IPS-18c (cell line): Measurements from ENCODE around the gene TMEM131.
A peak's percentile ranks its signal among the peaks of the same experiment; 100 is the strongest.
"Not testable (repeated sequence)": the region's sequence is repeated elsewhere in the genome, so short reads cannot be mapped to it uniquely, and the experiment has no call there.

Experiments used
- H3K4me3 ChIP-seq: 2 replicates; pipeline ENCODE4 v1.7.0; 2013; ENCODE audit warnings: low read depth, mild to moderate bottlenecking, low read length, moderate library complexity; ENCODE audit not compliant: insufficient read depth
- H3K9me3 ChIP-seq: one replicate; pipeline ENCODE4 v1.6.1; 2013; ENCODE audit warnings: mild to moderate bottlenecking, low read length, moderate library complexity; ENCODE audit not compliant: control insufficient read depth, insufficient read depth

TMEM131 gene, protein sequence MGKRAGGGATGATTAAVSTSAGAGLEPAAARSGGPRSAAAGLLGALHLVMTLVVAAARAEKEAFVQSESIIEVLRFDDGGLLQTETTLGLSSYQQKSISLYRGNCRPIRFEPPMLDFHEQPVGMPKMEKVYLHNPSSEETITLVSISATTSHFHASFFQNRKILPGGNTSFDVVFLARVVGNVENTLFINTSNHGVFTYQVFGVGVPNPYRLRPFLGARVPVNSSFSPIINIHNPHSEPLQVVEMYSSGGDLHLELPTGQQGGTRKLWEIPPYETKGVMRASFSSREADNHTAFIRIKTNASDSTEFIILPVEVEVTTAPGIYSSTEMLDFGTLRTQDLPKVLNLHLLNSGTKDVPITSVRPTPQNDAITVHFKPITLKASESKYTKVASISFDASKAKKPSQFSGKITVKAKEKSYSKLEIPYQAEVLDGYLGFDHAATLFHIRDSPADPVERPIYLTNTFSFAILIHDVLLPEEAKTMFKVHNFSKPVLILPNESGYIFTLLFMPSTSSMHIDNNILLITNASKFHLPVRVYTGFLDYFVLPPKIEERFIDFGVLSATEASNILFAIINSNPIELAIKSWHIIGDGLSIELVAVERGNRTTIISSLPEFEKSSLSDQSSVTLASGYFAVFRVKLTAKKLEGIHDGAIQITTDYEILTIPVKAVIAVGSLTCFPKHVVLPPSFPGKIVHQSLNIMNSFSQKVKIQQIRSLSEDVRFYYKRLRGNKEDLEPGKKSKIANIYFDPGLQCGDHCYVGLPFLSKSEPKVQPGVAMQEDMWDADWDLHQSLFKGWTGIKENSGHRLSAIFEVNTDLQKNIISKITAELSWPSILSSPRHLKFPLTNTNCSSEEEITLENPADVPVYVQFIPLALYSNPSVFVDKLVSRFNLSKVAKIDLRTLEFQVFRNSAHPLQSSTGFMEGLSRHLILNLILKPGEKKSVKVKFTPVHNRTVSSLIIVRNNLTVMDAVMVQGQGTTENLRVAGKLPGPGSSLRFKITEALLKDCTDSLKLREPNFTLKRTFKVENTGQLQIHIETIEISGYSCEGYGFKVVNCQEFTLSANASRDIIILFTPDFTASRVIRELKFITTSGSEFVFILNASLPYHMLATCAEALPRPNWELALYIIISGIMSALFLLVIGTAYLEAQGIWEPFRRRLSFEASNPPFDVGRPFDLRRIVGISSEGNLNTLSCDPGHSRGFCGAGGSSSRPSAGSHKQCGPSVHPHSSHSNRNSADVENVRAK (N-terminal part only)

DNA sequence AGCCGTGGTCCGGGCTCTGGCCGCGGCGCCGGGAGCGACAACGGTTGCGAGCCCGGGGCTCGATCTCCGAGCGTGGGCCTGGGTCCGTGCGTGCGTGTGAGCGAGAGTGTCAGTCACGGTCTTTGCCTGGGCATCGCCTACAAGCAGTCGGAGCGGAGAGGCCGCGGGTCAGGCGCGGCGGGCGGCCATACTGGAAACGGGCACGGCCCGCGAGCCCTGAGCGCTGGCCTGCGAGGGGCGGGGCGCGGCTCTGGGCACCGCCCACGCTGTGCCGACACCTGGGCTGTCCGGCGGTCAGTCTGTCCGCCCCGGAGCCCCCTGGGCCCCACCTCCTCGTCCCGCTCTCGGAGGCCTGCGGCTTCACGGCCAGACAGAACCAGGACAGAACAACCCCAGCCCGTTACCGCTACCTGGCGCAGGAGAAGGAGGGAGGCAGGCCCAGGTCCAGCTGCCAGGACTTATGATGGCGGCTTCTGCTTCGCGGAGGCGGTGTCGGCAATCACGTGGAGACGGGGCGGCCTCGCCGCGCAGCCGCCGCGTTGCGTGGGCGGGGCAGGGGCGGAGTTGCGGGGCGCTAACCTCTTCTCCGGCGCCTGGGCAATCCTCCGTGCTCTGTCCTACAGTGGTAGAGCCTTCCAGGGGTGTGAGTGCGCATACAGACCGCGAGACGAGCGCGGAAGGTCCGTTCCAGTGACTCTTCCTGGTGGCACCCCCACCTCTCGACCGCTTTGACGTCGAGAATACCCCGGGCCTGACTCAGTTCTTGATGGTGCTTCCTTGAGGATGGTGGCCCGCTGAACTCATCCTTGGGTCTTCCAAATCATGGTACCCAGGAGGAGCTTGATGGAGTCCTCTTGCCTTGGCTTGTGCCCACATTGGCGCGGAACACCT, at the start of gene TMEM131:
Gene TMEM131, minus strand, starts transcription at position 215 of the 891 bp plus-strand sequence. CDS start 286 bp downstream, outside the sequence.
- H3K4me3 ChIP-seq, result peak within 1 kb of the TSS; percentile 76
- no peaks in the 10 kb centered on the region for H3K9me3 ChIP-seq

DNA sequence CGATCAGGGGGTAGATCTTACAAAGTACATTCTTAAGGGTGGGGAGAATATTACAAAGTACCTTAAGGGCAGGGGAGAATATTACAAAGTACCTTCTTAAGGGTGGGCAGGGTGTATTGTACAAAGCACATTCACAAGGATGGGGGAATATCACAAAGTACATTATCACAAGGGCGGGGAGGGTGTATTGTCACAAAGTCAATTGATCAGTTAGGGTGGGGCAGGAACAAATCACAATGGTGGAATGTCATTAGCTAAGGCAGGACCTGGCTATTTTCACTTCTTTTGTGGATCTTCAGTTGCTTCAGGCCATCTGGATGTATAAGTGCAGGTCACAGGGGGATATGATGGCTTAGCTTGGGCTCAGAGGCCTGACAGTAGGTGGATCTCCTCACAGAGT, 49.0 kb upstream of the TMEM131 start:
- H3K9me3 ChIP-seq, result not testable (repeated sequence)

DNA sequence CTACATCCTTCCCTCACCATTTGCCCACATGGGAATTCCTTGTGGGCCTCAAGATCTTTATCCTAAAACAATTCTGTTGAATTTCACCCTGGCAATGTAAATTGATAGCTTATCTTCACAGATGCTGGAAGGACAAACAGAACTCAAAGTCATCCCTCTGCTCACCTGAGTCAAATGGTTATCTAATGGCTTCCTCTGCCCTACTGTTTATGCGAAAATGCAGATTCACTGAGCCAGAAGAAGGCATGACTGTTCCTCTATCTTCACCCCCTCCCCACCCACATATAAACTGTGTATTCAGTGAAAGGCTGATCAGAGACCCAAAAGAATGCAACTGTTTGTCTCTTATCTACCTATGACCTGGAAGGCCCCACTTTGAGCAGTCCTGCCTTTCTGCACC, 47.4 kb upstream of the TMEM131 start:
- H3K9me3 ChIP-seq, result no peaks in the 10 kb centered on the region

More for the DNA sequence above, 49.0 kb upstream of the TMEM131 start:
- not testable (repeated sequence) for H3K4me3 ChIP-seq

DNA sequence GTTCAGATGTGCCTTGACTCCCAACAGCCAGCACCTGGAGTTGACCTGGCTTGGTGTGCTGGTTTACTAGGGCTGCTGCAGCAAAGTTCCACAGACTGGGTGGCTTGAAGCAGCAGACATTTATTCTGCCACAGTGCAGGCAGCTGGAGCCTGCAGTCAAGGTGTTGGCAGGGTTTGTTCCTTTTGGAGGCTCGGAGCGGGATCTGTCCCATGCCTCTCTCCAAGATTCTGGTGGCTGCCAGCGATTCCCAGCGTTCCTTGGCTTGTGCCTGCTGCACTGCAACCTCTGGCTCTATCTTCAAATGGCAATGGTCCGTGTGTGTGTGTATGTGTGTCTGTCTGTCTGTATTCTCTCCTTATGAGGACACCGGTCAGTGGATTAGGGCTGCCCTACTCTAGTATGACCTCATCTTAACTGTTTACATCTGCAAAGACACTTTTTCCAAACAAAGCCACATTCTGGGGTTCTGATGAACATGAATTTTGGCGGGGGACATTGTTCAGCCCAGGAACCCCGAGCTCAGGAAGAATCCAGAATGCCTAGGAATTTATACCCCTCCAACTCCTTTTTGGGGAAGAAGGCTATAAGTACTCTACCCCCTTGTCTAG, 44.7 kb upstream of the TMEM131 start:
- Histone ChIP-seq H3K4me3 (no peak overlapping the region), H3K9me3 (no peaks in the 10 kb centered on the region)

More for the DNA sequence above, 47.4 kb upstream of the TMEM131 start:
- no peak overlapping the region for H3K4me3 ChIP-seq

DNA sequence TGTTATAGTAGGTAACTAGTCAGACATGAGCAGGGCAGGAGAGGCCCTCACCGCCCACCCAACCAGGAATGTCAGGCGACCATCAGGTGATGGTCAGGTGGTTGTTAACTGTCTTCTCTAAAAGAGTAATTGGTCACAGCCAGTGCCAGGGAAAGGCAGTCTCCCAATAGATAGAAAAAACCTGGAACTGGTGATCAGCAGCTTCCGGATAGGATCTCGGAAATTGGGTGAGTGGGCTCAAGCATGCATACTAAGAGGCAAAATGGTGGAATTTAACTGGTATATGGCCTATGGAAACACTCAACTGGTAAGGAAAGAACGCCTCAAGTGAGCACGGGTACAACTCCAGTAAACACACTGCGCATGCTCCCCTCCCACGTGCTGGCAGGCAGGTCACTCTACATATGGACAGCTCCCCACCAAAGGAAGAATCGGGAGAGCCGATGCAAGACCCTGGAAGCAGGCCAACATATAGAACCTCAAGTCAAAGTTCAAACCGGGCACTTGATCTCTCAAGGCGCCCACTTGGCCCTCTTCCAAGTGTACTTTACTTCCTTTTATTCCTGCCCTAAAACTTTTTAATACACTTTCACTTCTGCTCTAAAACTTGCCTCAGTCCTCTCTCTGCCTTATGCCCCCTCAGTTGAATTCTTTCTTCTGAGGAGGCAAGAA, 43.5 kb upstream of the TMEM131 start:
- Histone ChIP-seq H3K9me3 (no peaks in the 10 kb centered on the region), H3K4me3 (no peak overlapping the region)

DNA sequence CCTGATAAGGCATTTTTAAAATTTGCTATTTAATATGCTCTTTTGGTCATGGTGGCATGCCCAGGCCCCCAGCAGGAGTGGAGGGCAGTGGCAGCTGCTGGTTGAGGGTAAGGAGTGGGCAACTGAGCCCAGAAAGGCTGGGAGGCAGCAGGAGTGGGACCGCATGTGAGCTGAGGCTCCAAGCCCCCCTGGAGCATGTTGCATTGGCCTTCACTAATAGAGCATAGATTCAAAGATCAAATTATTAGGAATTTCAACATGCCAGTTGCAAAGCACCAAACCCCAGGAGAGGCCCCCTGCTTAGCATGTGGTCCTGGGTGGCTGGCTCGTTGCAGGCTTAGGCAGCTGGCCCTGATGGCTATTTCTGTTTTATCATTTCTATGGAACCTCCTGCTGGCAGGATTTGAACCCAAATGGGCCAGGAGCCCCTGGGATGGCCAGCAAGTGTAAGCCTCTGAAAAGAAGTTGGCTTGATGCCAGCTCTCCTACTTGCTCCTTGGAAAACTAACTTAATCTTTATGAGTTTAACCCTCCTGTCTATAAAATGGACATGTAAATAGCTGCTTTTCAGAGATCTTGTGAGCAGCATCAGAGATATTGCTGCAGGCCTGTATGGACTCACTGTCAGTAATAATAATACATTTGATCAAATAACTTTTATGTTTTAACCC, 42.1 kb upstream of the TMEM131 start:
- Histone ChIP-seq H3K9me3 (no peaks in the 10 kb centered on the region), H3K4me3 (no peak overlapping the region)

DNA sequence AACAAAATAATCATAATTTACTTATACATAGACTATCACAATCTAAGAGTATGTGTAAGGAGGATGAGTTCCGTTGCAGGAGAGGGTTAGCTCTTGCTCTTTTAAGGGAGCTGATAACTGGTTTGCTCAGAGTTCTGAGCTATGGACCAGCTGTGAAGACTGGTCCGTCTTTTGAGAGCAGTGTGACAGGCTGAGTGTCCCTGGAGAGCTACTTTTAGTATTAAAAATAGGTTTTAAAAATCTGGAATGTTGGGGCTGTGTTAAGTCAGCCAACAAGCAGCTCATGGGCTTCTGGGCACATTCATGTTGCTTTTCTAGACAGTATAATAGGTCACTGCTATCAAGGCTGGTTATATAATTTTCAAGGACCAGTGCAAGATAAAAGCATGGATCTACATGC, 41.5 kb upstream of the TMEM131 start:
- Histone ChIP-seq H3K4me3 (no peak overlapping the region), H3K9me3 (no peaks in the 10 kb centered on the region)

DNA sequence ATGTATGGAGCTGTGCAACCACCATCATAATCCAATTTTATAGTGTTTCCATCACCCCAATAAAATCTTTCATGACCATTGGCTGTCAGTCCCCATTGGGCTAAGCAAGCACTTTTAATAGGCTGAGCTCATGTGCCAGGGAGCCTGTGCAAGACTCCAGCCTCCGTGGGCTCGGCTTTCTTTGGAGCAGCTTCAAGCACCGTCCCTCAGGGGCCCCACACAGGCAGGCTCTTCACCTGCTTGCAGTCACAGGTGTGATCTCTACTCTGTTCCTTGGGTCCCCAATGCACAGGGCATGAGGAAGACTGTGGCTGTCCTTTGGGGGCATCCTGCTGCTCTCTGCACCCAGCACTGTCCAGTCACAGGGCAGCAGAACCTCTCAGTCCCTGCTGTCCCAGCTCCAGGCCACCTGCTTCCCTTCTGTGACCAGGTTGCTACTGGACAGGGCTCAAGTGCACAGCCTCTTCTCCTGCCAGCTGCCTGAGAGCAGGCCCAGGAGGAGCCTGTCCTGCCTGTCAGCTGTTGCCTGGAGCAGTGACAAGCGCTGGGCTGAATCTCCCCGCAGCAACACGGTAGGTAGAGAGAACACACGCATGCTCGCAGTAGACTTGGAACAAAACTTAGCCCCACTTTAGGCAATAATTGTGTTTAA, 40.7 kb upstream of the TMEM131 start:
- no peak overlapping the region for H3K4me3 ChIP-seq
- H3K9me3 ChIP-seq, result no peaks in the 10 kb centered on the region

DNA sequence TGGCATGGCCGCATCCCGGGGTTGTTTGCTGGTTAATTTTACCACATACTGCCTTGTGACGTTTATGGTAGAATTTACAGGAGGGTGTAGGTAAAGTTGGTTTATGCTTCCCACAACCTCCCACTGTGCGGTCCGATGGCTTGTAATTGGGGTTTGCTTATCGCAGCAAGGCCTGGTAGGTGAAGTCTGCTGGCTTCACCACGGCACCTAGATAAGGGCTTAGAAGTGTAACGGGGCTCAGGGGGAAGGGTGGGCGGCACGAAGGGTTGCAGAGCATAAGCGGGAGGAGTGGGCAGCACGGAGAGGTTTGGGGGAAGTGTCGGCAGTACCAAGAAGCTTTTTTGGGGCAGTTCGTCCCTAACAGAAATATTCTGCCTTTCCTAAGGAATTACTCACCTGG, 39.0 kb upstream of the TMEM131 start:
- Histone ChIP-seq H3K9me3 (no peaks in the 10 kb centered on the region), H3K4me3 (no peak overlapping the region)

DNA sequence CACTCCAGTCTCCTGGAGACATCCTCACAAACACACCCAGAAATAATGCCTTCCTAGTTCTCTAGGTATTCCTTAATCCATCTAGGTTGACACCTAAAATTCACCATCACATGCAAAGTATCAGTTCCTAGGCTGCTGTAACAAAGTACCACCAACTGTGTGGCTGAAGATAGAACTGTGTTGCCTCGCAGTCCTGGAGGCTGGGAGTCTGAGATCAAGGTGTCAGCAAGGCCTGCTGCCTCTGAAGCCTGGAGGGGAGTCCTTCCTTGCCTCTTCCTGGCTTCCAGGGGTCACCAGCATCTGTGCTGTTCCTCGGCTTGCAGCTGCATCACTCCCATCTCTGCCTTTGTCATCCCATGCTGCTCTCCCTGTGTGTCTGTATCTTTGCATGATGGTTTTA, 36.3 kb upstream of the TMEM131 start:
- Histone ChIP-seq H3K4me3 (no peak overlapping the region), H3K9me3 (no peaks in the 10 kb centered on the region)

DNA sequence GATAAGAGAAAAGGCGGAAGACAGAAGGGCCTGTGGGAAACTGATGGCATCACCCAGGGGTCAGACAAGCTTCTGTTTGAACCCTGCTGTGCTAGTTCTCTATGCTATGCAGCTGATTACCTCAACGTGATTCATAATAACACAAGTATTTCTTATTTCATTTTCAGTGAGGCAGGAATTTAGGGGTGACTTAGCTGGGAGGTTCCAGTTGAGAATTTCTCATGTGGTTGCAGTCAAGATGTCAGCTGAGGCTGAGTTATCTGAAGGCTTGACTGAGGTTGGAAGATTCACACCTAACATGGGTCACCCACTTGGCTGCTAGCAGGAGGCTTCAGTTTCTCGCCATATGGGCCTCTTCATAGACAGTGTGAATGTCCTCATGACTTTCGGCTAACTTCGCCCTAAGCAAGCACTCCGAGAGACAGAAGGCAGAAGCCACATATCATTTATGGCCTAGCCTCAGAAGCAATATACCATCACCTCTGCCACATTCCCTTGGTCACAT, 34.0 kb upstream of the TMEM131 start:
- H3K9me3 ChIP-seq, result no peaks in the 10 kb centered on the region
- H3K4me3 ChIP-seq, result no peak overlapping the region

DNA sequence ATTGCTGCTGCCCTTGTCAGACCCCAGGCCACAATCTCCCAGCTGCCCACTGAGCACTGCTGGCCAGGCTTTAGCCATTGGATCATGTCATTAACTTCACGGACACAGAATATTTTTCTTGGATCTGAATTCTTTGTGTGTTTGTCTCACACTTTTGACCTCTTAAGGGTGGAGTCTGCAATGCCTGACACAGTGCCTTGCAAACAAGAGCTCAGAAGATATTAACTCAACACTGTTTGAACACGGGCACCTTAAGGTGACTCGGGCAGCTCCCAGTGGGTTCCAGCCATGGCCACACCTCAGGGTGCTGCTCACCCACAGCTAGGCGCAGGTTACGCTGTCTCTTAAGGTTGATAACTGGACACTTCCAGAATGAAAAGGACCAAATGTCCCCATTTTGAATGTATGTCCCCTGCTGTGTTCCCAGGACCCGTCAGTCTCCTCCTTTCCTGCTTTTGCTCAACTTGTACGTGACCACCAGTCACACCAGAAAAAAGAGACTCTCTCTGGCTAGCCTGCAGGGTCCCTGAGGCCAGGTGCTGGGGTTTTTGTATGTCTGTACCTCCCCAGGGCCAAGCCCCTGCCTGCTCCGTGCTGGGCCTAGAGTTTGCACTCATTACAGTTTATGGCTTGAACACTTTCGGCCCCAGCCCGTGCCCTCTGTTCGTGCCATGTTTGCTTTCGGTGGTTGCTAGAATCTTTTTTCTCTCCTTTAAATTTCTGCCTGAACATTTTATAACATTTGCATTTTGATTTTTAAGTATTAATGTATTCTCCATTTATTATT, 33.4 kb upstream of the TMEM131 start:
- no peak overlapping the region for H3K4me3 ChIP-seq

DNA sequence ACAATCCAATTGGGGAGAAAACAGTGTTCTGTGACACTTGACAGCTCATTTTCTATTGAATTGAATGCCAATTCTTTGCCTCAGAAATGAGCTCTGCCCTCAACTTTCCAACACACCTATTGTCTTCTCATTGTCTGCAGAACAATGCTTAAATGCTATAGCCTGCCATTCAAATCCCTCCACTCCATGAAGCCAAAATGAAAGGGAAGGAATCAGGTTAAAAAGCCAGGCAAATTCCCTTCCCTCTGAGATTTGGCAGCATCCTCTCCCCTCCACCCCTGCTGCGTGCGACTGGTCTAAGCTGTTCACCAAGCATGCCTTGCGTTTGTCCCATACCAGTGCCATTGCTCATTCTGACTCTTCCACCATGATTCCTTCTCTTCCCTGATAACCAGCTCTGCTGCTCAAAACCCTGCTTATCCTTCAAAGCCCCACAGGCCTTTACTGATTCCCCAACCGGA, 32.4 kb upstream of the TMEM131 start:
- Histone ChIP-seq H3K9me3 (no peaks in the 10 kb centered on the region), H3K4me3 (no peak overlapping the region)

More for the DNA sequence above, 33.4 kb upstream of the TMEM131 start:
- no peaks in the 10 kb centered on the region for H3K9me3 ChIP-seq

DNA sequence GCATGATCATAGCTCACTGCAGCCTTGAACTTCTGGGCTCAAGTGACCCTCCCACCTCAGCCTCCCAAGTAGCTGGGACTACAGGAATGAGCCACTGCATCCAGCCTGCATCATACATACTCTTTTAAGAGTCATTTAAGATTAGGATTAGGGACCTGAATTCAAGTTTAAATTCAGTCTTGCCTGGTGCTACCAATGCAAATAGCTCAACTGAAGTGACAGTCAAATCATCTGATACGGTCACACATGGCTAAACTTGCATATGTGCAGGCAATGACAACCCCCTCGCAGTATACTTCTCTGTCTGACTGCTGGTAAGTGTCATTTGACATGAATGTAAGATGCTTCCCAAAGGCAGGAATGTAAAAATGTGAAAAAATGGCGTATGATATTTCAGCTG, 31.8 kb upstream of the TMEM131 start:
- Histone ChIP-seq H3K4me3 (no peak overlapping the region), H3K9me3 (no peaks in the 10 kb centered on the region)
